ENCODE results near the gene RABGGTA. TPM values are rescaled to one million over a fixed set of nuclear protein-coding genes. Genes with fewer than 3 reads are reported as not detected.
A peak's percentile ranks its signal among the peaks of the same experiment; 100 is the strongest.

The RABGGTA gene
- total RNA-seq, 6 experiments from 2014 or later, result 11.5 to 28.3 (median 15.2) TPM

DNA sequence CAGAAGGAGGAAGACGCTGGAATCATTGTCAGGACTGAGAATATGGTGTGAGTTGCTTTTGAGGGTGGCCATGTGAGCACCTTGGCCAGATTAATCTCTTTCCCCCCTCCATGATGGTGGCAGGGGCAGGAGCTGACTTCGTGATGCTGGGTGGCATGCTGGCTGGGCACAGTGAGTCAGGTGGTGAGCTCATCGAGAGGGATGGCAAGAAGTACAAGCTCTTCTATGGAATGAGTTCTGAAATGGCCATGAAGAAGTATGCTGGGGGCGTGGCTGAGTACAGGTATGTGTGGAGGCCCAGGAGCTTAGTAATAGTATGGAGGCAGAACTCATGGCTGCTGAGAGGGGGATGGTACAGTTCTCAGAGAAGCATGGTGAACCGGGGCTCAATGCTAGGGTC lies 33.3 kb downstream of the RABGGTA start:
- peaks cover 4 to 56% (median 23%) of the 10 kb centered on the region in 4 donors for H3K36me3 ChIP-seq
- H3K27ac ChIP-seq, result no peak overlapping the region
- H3K4me1 ChIP-seq, result peaks cover 0 to 30% (median 5%) of the 10 kb centered on the region in 4 donors
- intact Hi-C loops (cut with DNase I), result no loop called here
- no peak overlapping the region for H3K4me3 ChIP-seq
- TF ChIP-seq POLR2A (IDR thresholded peaks at IDR 0.05) (no peak), CTCF (IDR thresholded peaks at IDR 0.05) (no peak)
- DNase-seq (peak in 1 of 3 donors; percentile 29), ATAC-seq (no peak)
- 94% methylated on average over 4 of the region's 5 CpGs for WGBS (ENCODE audit: insufficient coverage, low coverage, low lambda C conversion rate, missing lambda C conversion rate)
- no peaks in the 10 kb centered on the region for H3K27me3 ChIP-seq
- no peaks in the 10 kb centered on the region for H3K9me3 ChIP-seq

- Histone ChIP-seq H3K27ac (no peak overlapping the region), H3K9me3 (no peaks in the 10 kb centered on the region), H3K36me3 (peaks cover 4 to 56% (median 23%) of the 10 kb centered on the region in 4 donors), H3K4me1 (peaks cover 0 to 29% (median 5%) of the 10 kb centered on the region in 4 donors), H3K4me3 (no peak overlapping the region), H3K27me3 (no peaks in the 10 kb centered on the region)
- intact Hi-C loops (cut with DNase I), result no loop called here
- no peak for ATAC-seq
- no peak for TF ChIP-seq POLR2A (IDR thresholded peaks at IDR 0.05)
- no peak for TF ChIP-seq CTCF (IDR thresholded peaks at IDR 0.05)
- DNase-seq, result peak in 1 of 3 donors; percentile 11
- 100% methylated on average over 2 of the region's 2 CpGs for WGBS (ENCODE audit: insufficient coverage, low coverage, low lambda C conversion rate, missing lambda C conversion rate)
Measured at GRCh38 chr14:24237463-24237955, 33.9 kb downstream of the RABGGTA start.

DNA sequence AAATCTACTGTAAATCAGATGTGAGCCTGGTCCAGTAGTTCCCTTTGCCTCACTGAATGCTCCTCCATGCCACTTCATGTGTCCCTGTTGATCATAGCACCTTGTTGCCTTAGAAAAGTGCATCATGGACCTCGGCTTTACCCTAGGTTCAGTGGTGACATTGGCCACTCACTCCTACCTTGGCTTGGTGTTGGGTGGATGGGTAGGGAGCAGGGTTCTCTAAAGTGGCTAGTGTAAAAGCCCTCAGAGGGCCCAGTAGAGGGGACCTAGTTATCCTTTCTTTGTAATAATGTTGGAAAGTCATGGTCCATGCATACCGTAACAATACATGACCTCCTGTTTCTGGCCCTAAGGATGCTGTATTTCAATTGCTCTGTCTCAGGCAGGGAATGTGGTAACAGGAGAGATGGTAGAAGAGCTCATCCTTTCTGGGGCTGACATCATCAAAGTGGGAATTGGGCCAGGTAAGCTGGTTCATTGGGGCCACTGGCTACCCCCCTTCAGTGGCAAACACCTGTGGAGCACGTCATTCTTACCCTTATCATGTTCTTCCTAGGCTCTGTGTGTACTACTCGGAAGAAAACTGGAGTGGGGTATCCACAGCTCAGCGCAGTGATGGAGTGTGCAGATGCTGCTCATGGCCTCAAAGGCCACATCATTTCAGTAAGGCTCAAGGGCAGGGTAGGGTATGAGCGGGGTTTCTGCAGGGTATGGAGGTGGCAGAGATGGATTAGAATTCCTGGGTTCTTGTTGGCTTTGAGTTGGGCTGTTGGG lies 34.5 kb downstream of the RABGGTA start:
- Histone ChIP-seq H3K4me3 (no peak overlapping the region), H3K27me3 (no peaks in the 10 kb centered on the region), H3K9me3 (no peaks in the 10 kb centered on the region), H3K4me1 (peaks cover 0 to 29% (median 5%) of the 10 kb centered on the region in 4 donors), H3K27ac (no peak overlapping the region), H3K36me3 (peaks cover 4 to 56% (median 23%) of the 10 kb centered on the region in 4 donors)
- intact Hi-C loops (cut with DNase I), result no loop called here
- ATAC-seq (no peak), DNase-seq (peak in 1 of 3 donors; percentile 20)
- 75% methylated on average over 2 of the region's 6 CpGs for WGBS (ENCODE audit: insufficient coverage, low coverage, low lambda C conversion rate, missing lambda C conversion rate)
- no peak for TF ChIP-seq CTCF (IDR thresholded peaks at IDR 0.05)
- no peak for TF ChIP-seq POLR2A (IDR thresholded peaks at IDR 0.05)

DNA sequence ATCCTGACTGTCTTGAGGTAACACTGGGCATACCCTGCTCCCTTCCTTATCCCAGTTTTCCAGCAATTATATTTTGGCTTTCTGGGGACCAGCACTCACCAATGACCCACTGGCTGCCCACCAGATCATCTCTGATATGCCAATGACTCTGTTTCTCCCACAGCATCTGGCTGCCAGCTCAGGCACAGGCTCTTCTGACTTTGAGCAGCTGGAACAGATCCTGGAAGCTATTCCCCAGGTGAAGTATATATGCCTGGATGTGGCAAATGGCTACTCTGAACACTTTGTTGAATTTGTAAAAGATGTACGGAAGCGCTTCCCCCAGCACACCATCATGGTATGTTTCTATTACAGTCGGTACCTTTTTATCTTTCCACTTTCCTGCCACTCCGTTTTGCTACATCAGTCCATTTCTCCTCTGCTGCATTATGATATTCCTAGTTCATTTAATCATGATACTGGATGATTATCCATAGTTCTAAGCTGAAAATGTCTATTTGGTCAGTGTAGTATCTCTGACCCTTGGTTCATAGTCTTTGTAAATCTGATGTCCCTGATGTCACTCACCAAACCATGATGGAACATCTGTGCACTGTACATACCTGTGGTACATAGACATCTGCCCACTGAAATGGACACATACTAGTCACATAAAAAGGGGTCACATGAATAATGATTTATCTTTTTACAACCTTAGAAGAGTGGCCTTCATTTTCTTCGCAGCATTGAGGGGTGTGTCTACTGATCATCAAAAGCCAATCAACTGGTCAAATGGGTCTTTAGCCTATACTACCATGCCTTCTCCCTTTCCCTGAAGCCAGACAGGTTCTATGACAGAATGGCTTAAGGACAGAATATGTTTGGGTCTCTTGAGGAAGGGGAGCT lies 35.4 kb downstream of the RABGGTA start:
- intact Hi-C loops (cut with DNase I), result no loop called here
- H3K27ac ChIP-seq, result no peak overlapping the region
- TF ChIP-seq POLR2A (IDR thresholded peaks at IDR 0.05), result no peak
- no peak for TF ChIP-seq CTCF (IDR thresholded peaks at IDR 0.05)
- H3K4me3 ChIP-seq, result no peak overlapping the region
- peaks cover 0 to 26% (median 6%) of the 10 kb centered on the region in 4 donors for H3K4me1 ChIP-seq
- no peaks in the 10 kb centered on the region for H3K27me3 ChIP-seq
- no peaks in the 10 kb centered on the region for H3K9me3 ChIP-seq
- ATAC-seq, result no peak
- DNase-seq, result peak in 1 of 3 donors; percentile 23
- H3K36me3 ChIP-seq, result peaks cover 4 to 55% (median 23%) of the 10 kb centered on the region in 4 donors
- 96% methylated on average over 5 of the region's 5 CpGs for WGBS (ENCODE audit: insufficient coverage, low coverage, low lambda C conversion rate, missing lambda C conversion rate)

All from right lobe of liver (tissue), 6 donors.